Femur (tissue), 1 donor: Measurements from ENCODE around the gene SAMD14.

Source experiments
- DNase-seq: peaks from one replicate; pipeline ENCODE4 v3.0.0-alpha.2; 2017

SAMD14 gene

GRCh38 chr17:50165066-50165465, 35.1 kb upstream of the SAMD14 start:
- DNase-seq = no peak

DNA sequence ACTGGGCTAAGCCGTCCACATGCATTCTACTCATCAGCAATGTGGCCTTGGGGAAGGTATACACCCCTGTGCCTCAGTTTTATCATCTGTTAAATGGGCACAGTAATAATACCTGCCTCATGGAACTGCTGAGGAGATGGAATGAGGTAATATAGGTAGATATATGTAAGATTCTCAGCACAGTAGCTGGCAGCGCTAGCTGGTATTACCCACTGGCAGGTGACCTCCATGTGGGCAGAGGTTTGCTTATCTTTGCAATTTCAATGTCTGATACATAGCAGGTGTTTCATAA, 34.7 kb upstream of the SAMD14 start:
- no peak for DNase-seq

DNA sequence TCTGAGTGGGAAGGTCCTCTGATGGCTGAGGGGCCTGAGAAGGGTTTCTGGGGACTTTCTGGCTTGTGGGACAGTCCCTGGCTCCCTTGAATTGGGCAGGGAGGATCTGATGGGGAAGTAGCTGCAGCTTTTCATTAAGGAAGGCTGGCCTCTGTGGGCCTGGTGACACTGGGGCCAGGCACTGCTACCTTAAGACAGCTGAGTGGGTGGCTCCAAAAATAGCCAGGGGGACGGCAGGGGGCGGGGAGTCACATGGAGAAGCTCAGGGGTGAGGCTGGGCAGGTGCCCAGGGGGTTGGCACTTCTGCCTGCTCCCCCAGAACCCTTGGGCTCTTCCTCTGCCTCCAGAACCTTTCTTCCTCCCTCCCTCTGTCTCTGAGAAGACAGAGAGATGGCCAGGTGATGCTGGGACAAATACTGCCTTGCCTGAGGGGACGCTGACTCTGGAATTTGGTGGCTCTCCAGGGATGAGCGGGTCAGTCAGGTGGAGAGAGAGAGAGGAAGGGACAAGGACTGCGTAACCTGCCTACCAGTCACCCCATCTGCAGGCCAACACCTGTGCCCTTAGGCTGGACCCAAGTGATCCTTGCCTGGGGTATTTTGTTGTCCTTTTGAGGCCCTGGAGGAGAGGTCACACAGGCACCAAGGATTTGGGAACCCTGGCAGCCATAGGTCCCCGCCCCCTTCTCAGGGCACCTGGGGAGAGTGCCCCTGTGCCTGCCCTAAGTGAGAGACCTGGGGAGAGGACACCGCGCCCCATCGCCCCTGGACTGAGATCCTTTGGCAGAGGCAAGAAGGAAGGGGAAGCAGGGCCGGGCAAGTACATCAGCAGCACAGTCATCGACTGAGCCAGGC, 34.1 kb upstream of the SAMD14 start:
- DNase-seq = no peak

GRCh38 chr17:50162466-50163254, 32.7 kb upstream of the SAMD14 start:
- no peak for DNase-seq

DNA sequence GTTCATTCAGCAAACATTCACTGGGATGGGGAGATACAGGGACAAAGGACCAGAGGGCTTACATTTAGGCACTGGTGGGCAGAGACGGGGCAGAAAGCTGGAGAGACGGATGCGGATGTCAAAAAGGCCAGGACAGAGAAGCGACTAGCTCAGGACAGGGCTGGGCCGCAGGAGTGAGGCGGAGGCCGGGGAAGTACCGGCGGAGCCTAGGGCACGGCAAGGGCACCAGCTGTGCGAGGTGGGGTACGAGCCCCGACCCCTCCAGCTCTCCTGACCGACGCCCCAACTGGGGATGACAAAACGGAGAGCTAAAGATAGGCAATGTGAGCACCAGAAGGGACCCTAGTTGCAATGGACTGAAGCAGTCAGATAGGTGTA, 31.9 kb upstream of the SAMD14 start:
- DNase-seq = peak; percentile 30

DNA sequence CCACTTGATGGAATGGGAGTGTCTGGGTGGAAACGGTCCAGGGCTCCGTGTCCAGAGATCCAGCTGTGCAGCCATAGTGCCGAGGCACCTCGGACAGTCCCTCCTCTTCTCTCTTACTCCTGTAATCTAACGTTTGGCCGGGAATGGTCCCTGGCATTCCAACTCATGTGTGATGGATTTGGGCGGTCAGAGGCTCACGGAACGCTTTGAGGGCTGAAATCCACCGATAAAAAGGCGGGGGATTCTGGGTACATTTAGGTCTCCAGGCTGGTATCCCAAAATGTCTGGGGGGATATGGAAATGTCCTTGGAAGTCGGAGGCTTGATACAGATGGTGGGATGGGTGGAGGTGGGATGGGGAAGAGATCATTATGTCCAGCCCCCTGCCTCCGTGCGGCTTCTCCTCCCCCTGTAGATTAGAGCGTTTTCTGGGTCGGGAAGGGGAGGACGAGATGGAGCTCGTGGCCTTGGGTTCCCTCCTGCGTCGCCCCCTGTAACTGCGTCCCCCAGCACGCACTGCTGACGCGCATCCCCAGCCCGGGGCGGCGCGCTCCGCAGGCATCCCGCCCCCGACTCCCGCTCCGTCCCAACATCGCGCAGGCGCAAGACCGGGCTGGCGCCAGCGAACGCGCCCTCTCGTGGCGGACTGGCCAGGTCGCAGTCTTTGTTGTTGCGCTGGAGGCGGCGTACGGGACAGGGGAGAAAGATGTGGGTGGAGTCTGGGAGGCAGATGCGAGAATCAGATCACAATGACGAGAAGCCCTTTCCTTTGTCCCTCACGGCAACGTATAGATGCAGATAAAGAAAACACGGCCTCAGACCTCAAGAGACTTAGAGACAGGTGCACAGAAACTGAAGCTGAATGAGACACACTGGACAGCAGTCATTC, 31.3 kb upstream of the SAMD14 start:
- DNase-seq = peak; percentile 97

- no peak for DNase-seq
These were observed 27.9 kb upstream of the SAMD14 start for GRCh38 chr17:50157891-50158290.

- DNase-seq = peak; percentile 79
These were observed 25.3 kb upstream of the SAMD14 start for GRCh38 chr17:50155115-50155819.

- DNase-seq = no peak
These were observed 24.6 kb upstream of the SAMD14 start for GRCh38 chr17:50154604-50155003.

- peak; percentile 75 for DNase-seq
These were observed 24.0 kb upstream of the SAMD14 start for GRCh38 chr17:50153650-50154575.

- no peak for DNase-seq
These were observed 22.8 kb upstream of the SAMD14 start for GRCh38 chr17:50152736-50153135.

GRCh38 chr17:50151937-50152547, 22.1 kb upstream of the SAMD14 start:
- peak; percentile 92 for DNase-seq

DNA sequence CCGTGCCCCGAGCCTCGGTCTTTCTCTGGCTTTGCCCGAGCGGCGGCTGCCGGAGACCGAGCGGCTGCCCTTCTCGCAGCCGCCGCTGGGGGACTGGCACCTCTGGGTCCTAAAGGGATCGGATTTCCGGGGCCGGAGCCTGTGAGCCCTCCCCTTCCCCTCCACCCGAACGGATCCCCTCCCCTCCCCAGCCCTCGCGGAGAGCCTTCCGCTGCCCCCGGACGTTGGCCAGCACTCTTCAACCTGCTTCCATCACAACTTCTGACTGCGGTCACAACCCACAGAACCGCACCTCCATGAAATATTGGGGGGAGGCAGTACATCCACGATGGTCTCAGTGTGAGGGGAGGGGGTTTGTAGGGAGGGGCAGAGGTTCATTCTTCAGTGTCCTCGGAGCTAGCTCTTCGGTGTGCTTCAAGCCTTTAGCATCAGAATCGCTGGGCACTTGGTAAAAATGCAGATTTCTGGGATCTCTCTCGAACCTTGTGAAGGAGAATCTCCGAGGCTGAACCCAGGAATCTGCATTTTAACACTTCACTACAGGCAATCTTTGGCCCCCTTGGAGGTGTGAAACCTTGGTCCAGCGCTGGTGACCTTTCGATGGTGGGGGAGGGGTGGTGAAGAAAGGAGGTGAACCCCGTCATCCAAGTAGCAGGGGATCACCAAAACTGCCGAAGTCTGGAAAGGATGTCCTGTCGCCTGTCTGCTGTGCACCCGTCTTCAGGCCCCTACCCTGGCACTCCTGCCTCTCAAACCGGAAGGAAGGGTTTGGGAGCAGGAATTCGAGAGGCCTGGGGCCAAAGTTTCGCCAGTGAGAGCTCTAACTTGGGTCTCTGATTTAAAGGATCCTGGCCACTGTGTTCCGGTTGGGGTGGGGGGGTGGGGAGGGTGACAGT, 21.3 kb upstream of the SAMD14 start:
- peak; percentile 95 for DNase-seq

GRCh38 chr17:50150354-50151040, 20.5 kb upstream of the SAMD14 start, which contains the start of gene PPP1R9B:
PPP1R9B (minus strand) TSS chr17:50150677; CDS start chr17:50150513, 164 bp downstream.
- DNase-seq = no peak

DNA sequence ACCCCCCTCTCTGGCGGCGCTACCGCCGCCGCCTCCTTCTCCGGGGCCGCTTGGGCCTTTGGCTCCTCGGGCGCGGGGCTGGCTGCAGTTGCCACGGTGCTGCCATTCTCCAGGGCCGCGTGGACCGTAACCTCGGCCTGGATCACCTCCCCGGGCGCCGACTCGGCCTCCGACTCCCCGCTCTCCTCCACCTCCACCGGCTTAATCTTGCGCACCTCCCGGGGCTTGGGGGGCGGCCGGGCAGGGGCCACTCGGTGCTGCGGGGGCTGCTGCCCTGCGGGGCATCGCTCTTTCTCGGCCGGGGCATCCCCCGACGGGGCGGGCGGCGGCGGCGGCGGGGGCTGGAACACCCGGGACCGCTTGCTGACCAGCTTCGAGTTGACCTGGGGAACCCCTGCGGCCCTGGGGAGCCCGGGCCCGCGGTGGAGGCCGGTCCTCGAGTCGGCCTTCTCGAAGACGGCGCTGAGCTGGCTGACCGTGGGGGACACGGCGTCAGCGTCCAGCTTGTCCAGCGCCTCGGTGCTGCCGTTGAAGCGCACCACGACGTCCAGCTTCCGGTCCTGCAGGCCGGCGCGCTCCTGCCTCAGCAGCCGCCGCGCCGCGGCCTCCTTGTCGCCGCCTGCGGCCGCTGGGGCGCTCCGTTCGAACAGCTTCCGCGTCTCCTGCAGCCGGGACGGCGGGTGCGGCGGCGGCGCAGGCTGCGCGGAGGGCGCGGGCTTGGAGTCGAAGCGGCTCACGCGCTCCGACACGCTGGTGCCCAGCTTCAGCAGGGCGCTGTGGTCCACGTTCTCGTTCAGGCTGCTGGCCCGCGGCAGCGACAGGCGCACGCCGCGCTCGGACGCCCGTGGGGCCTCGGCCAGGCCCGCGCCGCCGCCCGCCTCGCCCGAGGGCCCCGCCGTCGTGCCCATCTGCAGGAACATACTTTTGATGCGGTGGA, 19.7 kb upstream of the SAMD14 start:
- DNase-seq = peak; percentile 50

DNA sequence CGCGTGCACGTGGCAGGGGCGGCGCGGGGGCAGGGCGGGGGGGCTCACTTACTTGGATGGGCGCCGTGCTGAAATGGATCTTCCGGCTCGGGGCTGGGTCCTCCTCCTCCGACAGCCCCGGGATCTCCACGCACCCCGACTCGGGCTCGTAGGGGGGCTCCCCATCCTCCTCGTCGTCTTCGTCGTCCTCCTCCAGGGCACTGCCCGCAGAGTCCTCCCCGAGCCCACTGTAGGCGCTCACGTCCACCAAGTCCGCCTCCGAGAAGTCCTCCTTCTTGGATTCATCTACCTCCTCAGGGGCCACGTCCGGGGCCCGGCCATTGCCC, 19.1 kb upstream of the SAMD14 start:
- no peak for DNase-seq

DNA sequence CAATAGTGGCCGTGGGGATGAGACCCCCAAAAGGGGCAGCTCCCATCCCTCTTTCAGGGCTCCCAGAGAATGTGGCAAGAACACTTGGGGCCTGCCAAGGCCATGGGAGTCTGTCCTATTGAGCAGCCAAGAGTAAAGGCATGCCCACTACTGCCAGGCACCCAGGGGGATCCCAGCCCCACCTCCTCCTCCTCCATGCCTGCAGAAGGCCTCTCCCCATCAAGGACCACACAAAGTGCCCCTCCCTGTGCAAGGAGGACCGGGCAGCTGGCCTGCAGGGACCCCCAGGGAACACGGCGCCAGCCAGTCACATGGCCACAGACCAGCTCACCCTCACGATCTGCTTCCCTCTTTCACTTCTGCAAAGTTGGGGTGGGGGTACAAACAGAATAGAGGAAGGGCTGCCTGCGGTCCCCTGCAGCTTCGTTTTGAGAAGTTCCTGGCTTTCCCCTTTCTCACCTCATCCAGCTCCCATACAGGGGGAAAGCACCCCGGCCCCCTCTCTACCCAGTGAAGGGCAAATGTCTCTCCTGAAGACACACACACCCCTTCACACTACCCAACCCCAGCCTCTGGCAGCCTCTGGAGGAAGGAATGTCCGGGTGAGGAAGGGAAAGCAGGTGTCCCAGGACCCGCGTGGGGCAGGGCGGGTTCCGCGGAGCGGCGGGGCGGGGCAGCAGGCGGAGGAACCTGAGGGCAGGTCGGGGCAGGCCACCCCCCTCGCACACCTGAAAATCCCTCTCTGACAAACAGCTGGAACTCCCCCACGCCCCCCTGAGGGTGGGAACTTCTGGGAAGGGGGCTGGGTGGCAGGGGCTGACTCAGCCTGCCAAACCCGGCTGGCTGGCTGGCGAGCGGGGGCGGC, 18.5 kb upstream of the SAMD14 start:
- DNase-seq = peak; percentile 78
